IPS-NIHi7 (cell line): ENCODE results near the gene TMPRSS13.
"Not testable (repeated sequence)": the region's sequence is repeated elsewhere in the genome, so short reads cannot be mapped to it uniquely, and the experiment has no call there.

Source experiments
- DNase-seq: peaks from one replicate; pipeline ENCODE4 v3.0.0; 2012; ENCODE audit warnings: mixed read lengths; ENCODE audit errors: extremely low spot score

Gene TMPRSS13

DNA sequence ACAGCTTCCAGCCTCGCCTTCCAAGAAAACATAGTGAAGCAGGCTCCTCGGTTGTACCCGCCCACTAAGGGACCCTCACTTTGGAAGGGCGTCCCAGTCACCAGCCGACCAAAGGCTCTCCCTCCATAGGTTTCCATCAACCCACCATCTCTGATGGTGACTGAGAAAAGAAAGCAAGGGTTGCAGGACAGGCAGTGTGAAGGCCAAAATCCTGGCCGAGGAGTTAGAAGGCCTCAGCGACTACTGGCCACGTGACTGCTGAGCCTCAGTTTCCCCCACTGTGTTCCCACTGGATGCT, 55.4 kb downstream of the TMPRSS13 start:
- no peak for DNase-seq

- no peak for DNase-seq
These were observed 56.0 kb downstream of the TMPRSS13 start for GRCh38 chr11:117872975-117873827.

DNA sequence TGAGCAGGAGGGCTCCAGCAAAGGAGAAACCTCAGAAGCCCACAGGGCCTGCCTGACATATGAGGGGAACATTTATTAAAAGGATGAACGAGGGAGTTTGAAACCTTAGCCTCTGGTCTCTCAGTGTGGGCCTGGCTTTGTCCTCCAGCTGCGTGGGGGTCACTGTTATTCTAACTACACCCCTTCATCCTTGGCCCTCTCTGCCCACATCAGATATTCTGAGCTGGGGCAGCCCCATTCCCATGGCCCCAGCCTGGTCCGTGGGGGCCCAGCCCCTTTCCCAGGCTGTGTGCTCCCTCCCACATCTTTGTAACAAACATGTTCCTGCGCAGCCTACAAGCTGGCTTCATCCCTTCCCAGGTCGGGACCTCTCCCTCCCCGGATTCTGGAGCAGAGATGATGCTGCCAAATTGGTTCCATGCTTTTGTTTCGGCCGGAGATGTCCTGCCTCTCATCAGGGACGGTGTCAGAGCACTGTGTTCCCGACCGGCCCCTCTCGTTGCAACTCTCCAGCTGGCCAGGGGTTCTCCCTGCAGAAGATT, 56.7 kb downstream of the TMPRSS13 start:
- no peak for DNase-seq

- DNase-seq = no peak
These were observed 57.4 kb downstream of the TMPRSS13 start for GRCh38 chr11:117871784-117872183.

DNA sequence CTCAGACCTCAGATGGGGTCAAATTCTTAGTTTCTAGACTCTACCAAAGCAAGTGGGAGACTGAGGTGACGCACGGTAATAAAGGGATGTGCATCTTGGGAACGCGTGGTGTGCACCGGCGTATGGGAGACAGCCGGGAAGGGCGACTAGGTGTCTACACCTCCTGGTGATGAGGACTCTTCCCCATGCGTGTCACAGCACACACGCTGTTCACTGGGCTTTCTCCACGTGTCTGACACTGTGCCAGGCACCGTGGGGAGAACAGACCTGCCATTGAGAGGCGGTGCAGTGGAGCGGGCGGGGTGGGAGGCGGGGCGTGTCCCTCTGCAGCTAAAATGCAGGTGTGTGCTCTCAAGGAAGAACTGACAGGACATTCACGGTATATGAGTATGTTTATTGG, 58.0 kb downstream of the TMPRSS13 start:
- DNase-seq = no peak

GRCh38 chr11:117870103-117870952, 58.9 kb downstream of the TMPRSS13 start:
- DNase-seq = no peak

GRCh38 chr11:117869604-117870003, 59.6 kb downstream of the TMPRSS13 start:
- DNase-seq = no peak

DNA sequence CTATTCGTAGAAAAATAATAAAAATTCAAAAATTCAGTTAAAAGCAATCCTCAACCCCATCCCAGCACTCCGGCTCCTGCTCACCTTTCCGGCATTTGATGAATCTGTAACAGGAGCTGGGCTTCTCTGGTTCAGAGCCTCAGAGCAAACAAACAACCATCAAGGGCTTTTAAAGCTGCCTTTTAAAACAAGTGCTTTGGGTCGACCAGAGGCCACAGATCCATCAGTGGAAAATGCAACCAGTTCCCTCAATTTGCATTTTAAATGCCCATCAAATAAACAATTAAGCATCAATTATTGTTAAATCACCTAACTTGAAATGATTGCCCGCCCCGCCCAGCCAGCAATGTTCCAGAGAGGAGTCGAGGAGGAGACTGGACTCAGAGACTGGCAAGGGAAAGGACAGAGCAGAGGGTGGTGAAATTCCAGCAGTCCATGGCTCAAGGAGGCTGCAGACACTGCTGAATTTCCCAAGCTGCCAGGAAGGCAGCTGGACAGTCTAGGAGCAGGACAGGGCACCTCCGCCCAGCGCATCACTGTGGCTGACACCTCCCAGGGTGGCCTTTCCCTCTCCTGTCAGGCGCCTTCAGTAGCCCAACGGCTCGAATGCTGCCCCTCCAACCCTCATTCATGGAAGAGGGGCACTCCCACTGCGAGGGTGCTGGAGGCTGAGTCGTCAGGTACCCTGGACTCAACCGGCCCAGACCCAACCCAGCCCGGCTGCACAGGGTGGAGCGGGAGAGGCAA, 60.2 kb downstream of the TMPRSS13 start:
- DNase-seq = no peak

GRCh38 chr11:117868088-117868487, 61.1 kb downstream of the TMPRSS13 start:
- DNase-seq = no peak

DNA sequence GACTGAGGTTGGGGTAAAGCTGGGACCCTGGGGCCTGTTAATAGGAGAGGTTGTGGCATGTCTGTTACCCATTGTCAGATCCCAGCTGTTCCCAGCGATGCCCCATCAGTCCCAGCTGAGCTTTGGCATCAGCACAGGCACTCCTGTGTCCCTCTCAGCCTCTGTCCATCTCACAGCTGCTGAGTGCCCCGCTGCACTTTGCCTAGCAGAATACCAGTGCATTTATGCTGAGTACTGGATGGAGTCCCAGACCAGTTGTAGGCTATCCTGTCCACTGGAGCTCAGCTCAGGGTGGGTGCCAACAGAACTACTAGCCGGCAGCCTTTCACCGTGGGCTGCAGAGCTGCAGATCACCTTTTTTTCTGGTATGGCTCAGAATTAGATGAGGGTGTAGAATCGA, 62.7 kb downstream of the TMPRSS13 start:
- DNase-seq = no peak

DNA sequence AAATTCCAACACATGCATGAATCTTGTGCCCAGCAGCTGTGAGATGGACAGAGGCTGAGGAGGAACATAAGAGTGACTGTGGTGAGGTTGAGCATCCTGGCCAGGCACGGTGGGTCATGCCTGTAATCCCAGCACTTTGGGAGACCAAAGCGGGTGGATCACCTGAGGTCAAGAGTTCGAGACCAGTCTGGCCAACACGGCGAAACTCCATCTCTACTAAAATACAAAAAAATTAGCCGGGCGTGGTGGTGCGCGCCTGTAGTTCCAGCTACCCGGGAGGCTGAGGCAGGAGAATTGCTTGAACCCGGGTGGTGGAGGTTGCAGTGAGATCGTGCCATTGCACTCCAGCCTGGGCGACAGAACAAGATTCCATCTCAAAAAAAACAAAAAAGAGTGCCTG, 63.7 kb downstream of the TMPRSS13 start:
- not testable (repeated sequence) for DNase-seq

- no peak for DNase-seq
These were observed 65.8 kb downstream of the TMPRSS13 start for GRCh38 chr11:117863383-117863782.

GRCh38 chr11:117862753-117863152, 66.4 kb downstream of the TMPRSS13 start:
- DNase-seq = no peak

- DNase-seq = no peak
These were observed 67.0 kb downstream of the TMPRSS13 start for GRCh38 chr11:117862019-117862725.

DNA sequence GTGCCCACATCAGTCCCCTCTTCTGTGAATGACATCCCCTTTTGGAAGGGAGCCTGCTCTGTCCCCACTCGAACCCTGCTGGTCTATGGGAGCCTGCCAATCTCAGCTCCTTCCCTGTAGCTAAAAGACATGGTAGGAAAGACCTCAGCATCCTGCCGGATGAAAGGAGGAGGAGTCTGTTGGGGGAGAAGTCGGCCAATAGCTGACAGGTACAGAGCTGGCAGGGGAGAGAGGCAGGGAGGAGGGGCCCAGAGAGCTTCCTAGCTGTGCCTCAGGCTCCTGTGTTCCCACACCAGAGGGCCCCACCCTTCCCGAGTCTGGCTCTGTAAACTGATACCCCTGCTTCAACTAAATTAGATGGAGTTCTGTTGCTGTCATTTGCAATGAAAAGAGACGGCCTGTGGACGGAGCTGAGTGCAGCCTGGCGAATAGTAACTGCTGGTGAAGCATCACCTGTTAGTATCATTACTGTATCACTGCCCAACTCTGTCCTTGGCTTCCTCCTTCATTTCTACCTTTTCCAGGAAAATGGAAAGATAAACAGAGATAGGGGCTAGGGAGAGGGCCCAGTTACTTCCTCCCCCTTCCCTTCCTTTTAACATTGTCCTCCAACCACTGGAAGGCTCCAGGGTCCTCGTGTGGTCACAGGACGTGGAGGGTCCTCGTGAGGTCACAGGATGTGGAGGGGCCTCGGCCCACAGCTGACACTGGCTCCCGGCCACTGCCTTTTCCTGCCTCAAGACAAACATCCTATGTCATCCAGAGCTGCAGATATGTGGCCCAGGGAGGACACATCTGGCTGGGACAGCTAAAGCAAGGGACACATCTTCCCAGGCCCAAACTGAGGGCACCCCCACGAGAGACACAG, 67.8 kb downstream of the TMPRSS13 start:
- peak; percentile 96 for DNase-seq

- DNase-seq = no peak
These were observed 69.1 kb downstream of the TMPRSS13 start for GRCh38 chr11:117860139-117860538.

- DNase-seq = no peak
These were observed 69.6 kb downstream of the TMPRSS13 start for GRCh38 chr11:117859488-117860112.

DNA sequence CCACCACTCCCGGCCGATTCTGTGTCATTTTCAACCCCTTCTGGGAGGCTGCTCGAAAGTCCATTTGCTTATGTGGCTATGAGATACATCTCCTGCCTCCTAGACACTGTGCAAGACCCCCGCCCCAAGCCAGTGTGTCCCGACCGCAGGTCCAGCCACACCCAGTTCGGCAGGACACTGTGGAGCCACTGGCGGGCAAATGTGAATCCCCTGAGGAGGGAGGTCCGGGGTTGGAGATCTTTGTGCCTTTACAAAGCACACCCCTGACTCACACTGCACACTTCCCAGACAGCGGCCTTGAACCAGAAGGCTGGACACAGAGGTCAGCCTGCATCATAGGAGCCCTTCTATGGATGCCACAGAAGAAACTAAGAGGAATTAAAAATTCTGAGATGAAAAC, 70.1 kb downstream of the TMPRSS13 start:
- DNase-seq = no peak

DNA sequence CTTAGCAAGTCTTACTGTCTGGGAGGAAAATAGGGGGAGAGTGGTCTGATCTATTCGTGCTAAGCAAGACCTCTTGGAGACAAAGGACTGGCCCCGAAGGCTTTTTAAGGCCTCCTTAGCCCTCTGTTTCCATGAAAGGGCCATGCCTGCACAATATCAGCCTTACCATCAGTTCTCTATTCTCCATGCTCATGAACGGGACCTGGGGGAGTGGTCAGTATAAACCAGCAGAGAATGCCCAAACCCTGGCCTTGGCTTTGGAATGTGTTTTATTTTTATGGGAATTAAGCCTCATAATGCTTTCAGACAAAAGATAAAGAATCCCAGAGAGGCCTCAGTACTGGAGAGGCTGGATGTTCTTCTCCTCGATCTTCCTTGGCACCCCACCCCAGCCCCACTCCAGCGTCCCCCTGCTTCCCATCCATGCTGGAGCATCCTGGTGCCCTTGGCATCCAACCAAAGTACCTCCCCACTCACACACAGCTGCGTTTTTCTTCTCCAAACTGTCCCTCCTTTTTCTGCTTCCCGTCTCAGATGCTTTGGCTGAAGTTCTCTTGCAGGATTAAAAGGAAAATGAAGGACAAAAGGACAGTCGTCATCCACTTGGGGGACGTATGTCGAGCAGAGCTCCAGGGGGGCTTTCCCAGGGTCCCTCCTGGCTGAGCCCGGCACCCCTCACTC, 71.3 kb downstream of the TMPRSS13 start:
- DNase-seq = no peak
